NCI-H2171 (cell line): ENCODE results near the gene ERP44.

Experiments
- DNase-seq: peaks from one replicate; lab custom pipeline; 2025; lab: John Stamatoyannopoulos, UW

Gene ERP44

GRCh38 chr9:99936947-99937587 lies 161.7 kb downstream of the ERP44 start:
- no peak for DNase-seq

- DNase-seq, result no peak
Observed at GRCh38 chr9:99931155-99931840, 167.5 kb downstream of the ERP44 start.

- no peak for DNase-seq
Observed at GRCh38 chr9:99929652-99930051, 169.1 kb downstream of the ERP44 start.
